Measurements from ENCODE around the gene PRR18. TPM values are rescaled to one million over a fixed set of nuclear protein-coding genes. Genes with fewer than 3 reads are reported as not detected.

Gene PRR18
- total RNA-seq, 4 donors from 2014 or later, result not detected

DNA sequence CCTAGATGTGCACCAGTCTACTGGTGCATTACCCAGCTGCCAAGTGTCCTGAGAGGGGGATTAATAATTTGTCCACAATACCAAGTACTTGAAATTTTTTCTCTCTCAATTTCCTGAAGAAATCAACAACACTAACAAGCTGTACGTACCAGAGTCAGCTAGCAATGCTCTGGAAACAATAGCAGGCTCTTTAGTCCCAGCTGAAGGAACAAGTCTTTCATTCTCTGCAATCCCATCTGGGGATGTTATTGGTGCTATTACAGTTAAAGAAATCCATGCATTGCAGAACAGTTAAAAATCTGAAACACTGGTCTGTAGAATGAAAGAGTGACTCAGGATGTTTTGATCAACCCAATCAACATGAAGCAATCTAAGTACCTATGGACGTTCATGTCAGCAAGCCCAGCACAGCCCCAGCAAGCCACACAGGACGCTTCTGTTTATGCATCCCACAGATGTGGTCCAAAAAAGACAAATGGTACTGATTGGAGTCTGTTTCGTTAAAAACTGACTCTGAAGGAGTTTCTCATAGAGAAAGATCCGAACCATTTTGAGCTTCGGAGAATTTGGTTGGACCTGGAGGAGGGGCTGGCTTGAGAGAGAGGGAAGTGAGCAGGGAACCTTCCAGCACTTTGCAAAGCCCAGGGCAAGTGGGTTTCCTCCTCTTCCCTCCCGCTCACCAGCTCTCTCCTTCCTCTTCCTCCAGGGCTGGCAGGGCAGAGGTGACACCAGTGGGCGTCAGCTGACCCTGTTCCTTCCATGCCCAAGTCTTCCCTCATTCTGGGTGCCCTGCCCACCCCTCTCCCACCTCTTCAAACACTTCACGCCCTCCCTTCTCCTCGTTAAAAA is 11.9 kb downstream of the PRR18 start:
- H3K4me3 ChIP-seq (ENCODE audit: low read depth, poor library complexity, severe bottlenecking), result no peak overlapping the region
- DNase-seq (ENCODE audit: low spot score in 2 of 2), result peak in 1 of 2 donors; percentile 42
- whole genome bisulfite sequencing, 2 donors, result 76 to 79% methylated on average over 10 of the region's 10 CpGs
- intact Hi-C loops (cut with DNase I; ENCODE audit: low total_unique reads), result no loop called here
- TF ChIP-seq, protein P1, sequence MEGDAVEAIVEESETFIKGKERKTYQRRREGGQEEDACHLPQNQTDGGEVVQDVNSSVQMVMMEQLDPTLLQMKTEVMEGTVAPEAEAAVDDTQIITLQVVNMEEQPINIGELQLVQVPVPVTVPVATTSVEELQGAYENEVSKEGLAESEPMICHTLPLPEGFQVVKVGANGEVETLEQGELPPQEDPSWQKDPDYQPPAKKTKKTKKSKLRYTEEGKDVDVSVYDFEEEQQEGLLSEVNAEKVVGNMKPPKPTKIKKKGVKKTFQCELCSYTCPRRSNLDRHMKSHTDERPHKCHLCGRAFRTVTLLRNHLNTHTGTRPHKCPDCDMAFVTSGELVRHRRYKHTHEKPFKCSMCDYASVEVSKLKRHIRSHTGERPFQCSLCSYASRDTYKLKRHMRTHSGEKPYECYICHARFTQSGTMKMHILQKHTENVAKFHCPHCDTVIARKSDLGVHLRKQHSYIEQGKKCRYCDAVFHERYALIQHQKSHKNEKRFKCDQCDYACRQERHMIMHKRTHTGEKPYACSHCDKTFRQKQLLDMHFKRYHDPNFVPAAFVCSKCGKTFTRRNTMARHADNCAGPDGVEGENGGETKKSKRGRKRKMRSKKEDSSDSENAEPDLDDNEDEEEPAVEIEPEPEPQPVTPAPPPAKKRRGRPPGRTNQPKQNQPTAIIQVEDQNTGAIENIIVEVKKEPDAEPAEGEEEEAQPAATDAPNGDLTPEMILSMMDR (IDR thresholded peaks at IDR 0.05), result no peak
- TF ChIP-seq POLR2A (IDR thresholded peaks at IDR 0.05), result no peak

DNA sequence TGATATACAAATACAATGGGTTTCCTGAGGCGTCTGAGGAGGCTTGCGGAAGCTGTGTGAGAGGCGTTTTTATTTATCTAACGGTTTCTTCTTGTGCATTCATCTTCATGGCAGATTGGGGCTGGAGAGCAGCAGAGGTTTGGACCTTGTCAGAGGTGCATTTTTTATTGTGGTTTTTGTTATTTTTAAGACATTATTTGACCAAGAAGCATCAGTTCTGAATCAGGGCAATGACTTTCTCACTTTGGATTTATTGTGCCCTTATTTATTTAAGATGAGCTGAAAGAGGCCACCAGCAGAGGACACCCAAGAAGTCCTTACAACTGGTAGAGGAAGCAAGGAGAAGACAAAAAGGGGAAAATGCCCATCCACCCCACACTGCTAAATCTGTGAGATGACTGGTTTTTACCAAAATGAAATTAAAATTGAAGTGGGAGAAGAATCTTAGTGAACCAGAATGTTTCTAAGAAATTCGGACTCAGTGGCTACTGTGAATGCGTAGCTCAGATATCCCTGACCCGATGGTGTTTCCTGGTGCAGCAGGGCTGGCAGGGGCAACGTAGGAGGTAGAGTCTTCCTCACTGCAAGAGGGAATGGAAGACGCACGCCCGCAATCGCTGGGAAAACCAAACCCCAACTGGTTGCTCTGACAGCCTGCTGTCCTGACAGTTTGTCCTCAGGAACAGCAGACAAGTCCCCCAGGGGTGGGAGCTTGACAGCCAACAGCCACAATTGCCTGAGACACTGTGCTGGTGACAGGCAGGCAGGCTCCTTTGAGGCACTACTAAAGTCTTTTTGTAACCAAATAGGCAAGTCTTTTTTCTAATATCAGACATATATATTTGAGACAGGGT is 14.2 kb downstream of the PRR18 start:
- TF ChIP-seq POLR2A (IDR thresholded peaks at IDR 0.05), result no peak
- TF ChIP-seq, protein P1 (IDR thresholded peaks at IDR 0.05), result no peak
- peak in 1 of 2 donors; percentile 76 for DNase-seq (ENCODE audit: low spot score in 2 of 2)
- intact Hi-C loops (cut with DNase I; ENCODE audit: low total_unique reads), result no loop called here
- H3K4me3 ChIP-seq (ENCODE audit: low read depth, poor library complexity, severe bottlenecking), result no peak overlapping the region
- WGBS, 2 donors, result 75 to 82% methylated on average over 12 of the region's 12 CpGs

DNA sequence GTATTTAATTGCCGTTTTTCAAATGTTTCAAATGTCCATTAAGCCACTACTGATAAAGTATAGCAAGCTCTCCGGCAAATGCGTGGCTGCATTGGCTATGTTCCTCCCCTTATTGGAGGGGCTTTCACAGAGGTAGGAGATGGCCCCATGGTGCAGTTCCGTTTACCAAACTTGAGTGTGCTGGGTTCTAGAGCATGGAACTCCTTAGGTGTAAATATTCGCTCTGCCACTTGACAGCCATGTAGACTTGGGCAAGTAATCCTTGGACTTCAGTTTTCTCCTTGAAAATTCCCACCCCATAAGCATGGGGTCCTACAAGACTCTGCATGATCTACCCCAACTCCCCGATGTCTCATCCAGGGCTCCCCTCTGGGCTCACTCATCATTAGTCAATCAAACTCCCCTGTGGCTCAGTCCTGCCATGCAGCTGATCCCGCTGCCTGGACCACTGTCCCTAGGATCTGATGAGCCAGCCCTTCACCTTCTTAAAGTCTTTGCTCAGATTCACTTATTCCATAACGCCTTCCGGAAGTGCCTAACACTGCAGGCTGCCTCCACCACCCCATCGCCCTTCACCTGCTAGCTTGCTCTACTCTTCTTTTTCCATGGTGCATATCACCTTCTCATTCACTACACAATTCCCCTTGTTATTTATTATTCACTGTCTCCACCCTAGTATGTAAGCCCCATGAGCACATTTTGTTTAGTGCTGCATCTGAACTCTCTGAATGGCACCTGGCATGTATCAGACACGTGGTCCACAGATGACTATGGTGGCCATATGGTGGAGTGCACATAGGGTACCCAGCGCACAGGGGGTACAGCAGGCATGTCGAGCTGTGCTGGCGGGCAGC is 18.8 kb downstream of the PRR18 start:
- WGBS, 2 donors, result 85 to 91% methylated on average over 14 of the region's 14 CpGs
- TF ChIP-seq POLR2A (IDR thresholded peaks at IDR 0.05), result no peak
- TF ChIP-seq, protein P1 (IDR thresholded peaks at IDR 0.05), result no peak
- intact Hi-C loops (cut with DNase I; ENCODE audit: low total_unique reads), result no loop called here
- no peak overlapping the region for H3K4me3 ChIP-seq (ENCODE audit: low read depth, poor library complexity, severe bottlenecking)
- DNase-seq (ENCODE audit: low spot score in 2 of 2), result no peak

DNA sequence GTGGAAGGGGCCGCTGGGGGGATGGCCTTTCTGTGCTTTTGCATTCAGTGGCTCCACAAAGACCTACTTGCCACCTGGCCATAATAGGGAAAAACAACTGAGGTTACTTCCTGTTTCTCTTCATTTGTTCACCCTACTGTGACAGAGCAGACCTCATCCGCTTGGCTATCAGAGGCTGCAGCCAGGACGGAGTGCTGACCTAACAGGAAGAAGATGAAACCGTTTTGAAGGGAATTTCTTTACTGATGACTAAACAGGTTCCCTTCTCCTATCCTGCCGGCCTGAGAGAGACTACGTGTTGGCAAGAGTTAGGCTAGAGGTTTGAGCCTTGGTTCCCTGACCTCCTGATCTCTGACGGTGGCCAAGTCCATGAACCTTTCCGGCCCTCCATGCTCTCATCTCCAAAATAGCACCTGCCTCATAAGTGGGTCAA is 21.3 kb downstream of the PRR18 start:
- no peak overlapping the region for H3K4me3 ChIP-seq (ENCODE audit: low read depth, poor library complexity, severe bottlenecking)
- intact Hi-C loops (cut with DNase I; ENCODE audit: low total_unique reads), result no loop called here
- WGBS, 2 donors, result 55 to 71% methylated on average over 8 of the region's 8 CpGs
- TF ChIP-seq, protein P1 (IDR thresholded peaks at IDR 0.05), result no peak
- no peak for TF ChIP-seq POLR2A (IDR thresholded peaks at IDR 0.05)
- DNase-seq (ENCODE audit: low spot score in 2 of 2), result no peak

DNA sequence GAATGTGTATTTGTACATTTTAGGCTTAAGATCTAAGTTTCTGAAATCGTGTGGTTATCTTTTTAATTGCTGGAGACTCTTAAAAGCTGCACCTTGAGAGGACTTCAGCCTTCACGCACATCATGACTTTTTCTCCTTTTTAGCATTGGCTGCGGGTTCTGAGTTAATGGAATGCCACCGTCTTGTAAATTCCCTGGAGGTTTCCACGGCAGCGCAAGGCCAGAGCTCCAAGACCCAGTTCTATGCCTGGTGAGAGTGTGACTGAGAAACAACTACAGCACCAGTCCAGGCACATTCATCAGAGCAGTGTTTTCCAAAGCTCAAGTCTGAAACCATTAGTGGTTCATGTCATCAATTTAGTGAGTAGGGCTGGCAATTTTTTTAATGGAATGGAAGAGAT is 23.0 kb downstream of the PRR18 start:
- no peak for DNase-seq (ENCODE audit: low spot score in 2 of 2)
- intact Hi-C loops (cut with DNase I; ENCODE audit: low total_unique reads), result no loop called here
- TF ChIP-seq, protein P1 (IDR thresholded peaks at IDR 0.05), result no peak
- TF ChIP-seq POLR2A (IDR thresholded peaks at IDR 0.05), result no peak
- 51 to 54% methylated on average over 6 of the region's 6 CpGs for WGBS, 2 donors
- no peak overlapping the region for H3K4me3 ChIP-seq (ENCODE audit: low read depth, poor library complexity, severe bottlenecking)

Measured in lower leg skin (tissue), 4 donors.